ACC112 (cell line): ENCODE results near the gene ARID3B.
"Not testable (repeated sequence)": the region's sequence is repeated elsewhere in the genome, so short reads cannot be mapped to it uniquely, and the experiment has no call there.

Experiments used
- H2AFZ ChIP-seq: fragments of 200-600 bp; sonication (generic); one replicate; pipeline ENCODE4 v1.6.0; 2017; ENCODE audit warnings: antibody characterized with exemption, low read length; ENCODE audit not compliant: unreplicated experiment
- H3K27ac ChIP-seq: fragments of 200-600 bp; sonication (generic); 2 replicates; pipeline ENCODE4 v1.5.1; 2014; ENCODE audit warnings: low read depth, mild to moderate bottlenecking, antibody characterized with exemption, low read length, moderate library complexity
- H3K27me3 ChIP-seq: fragments of 200-600 bp; sonication (generic); 2 replicates; pipeline ENCODE4 v1.6.1; 2014; ENCODE audit warnings: mild to moderate bottlenecking, antibody characterized with exemption, low read length, moderate library complexity, mixed read lengths; ENCODE audit not compliant: insufficient read depth
- H3K36me3 ChIP-seq: fragments of 200-600 bp; sonication (generic); 2 replicates; pipeline ENCODE4 v1.6.1; 2016; ENCODE audit warnings: mild to moderate bottlenecking, antibody characterized with exemption, low read length, moderate library complexity, mixed read lengths; ENCODE audit not compliant: insufficient read depth
- H3K4me1 ChIP-seq: fragments of 200-600 bp; sonication (generic); one replicate; pipeline ENCODE4 v1.6.1; 2016; ENCODE audit warnings: low read length, mixed read lengths; ENCODE audit not compliant: insufficient read depth, unreplicated experiment, control insufficient read depth
- H3K4me3 ChIP-seq: fragments of 200-600 bp; sonication (generic); 2 replicates; pipeline ENCODE4 v1.5.1; 2014; ENCODE audit warnings: mild to moderate bottlenecking, low read depth, low read length
- H3K79me2 ChIP-seq: fragments of 200-600 bp; sonication (generic); one replicate; pipeline ENCODE4 v1.6.0; 2016; ENCODE audit warnings: low read length; ENCODE audit not compliant: control insufficient read depth, unreplicated experiment, insufficient read depth

The ARID3B gene

DNA sequence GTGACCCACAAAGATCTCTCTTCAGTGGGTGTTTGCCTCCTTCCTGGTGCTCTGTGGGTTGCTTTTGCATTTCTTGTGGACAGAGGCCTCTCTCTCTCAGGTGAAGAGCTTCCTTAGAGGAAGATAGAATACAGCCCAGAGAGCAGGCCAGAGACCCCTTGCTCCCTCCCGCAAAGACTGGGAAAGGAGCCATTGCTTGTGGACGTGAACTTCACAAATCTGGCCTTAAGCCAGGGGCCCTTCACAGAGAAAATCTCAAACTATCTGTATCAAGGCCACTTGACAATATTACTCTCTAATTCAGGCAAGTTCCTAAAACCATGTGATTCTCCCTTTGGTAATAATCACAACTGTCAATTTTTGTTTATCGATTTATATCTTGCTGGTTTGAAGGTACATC lies 44.2 kb downstream of the ARID3B start:
- Histone ChIP-seq H3K36me3 (no peaks in the 10 kb centered on the region; the same call in 1 of the 2 replicates), H3K27me3 (no peaks in the 10 kb centered on the region)

DNA sequence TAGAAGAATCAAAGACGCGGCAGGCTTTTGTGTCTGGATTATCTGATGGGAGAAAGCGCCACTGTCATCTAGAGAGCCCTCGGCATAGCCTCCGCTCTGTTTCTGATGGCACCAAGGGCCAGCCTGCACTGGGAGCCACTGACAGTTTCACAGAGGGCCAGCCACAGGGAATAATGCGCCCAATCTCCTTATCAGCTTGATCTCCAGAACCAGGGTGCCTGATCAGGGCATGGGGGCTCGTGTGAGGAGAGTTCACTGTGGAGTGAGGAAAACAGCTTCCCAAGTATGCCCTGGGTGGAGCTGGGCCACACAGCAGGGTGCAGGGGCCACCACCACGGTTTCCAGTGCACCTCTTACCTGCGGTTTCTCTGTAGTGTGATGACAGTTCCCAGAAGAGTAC lies 44.8 kb downstream of the ARID3B start:
- Histone ChIP-seq H3K27ac (no peak overlapping the region), H3K36me3 (no peaks in the 10 kb centered on the region; the same call in 1 of the 2 replicates), H3K4me1 (peaks cover 18% of the 10 kb centered on the region), H3K79me2 (no peaks in the 10 kb centered on the region), H2AFZ (no peak overlapping the region), H3K4me3 (no peak overlapping the region), H3K27me3 (no peaks in the 10 kb centered on the region)

More for the DNA sequence above, 44.2 kb downstream of the ARID3B start:
- no peak overlapping the region for H3K27ac ChIP-seq
- H3K4me3 ChIP-seq, result no peak overlapping the region
- no peak overlapping the region for H2AFZ ChIP-seq
- no peaks in the 10 kb centered on the region for H3K79me2 ChIP-seq
- H3K4me1 ChIP-seq, result peaks cover 18% of the 10 kb centered on the region

GRCh38 chr15:74589826-74590225 lies 48.8 kb downstream of the ARID3B start:
- Histone ChIP-seq H3K4me3 (no peak overlapping the region), H3K4me1 (peaks cover 18% of the 10 kb centered on the region), H3K79me2 (no peaks in the 10 kb centered on the region), H3K27me3 (no peaks in the 10 kb centered on the region), H2AFZ (no peak overlapping the region), H3K27ac (no peak overlapping the region), H3K36me3 (no peaks in the 10 kb centered on the region; the same call in 1 of the 2 replicates)

DNA sequence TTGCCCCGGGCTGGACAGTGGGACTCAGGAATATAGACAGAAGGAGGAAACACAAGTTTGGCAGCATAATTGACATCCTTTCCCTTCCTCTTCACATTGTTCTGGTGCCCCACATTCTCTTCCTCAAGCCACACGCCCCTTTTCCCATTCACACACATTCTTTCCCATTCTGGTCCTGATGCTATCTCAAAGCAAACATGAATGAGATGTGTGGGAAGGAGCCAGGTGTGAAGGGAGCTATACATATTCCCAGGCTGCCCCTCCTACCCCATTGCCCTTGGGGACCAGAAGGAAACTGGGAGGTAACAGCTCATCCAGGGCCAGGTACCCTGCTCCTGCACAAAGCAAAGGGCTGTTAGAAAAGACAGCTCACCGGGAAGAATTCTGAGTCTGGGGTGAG lies 51.2 kb downstream of the ARID3B start:
- no peaks in the 10 kb centered on the region for H3K36me3 ChIP-seq
- H3K4me3 ChIP-seq, result no peak overlapping the region
- H2AFZ ChIP-seq, result no peak overlapping the region
- peaks cover 18% of the 10 kb centered on the region for H3K4me1 ChIP-seq
- H3K27ac ChIP-seq, result no peak overlapping the region
- H3K27me3 ChIP-seq, result no peaks in the 10 kb centered on the region
- H3K79me2 ChIP-seq, result no peaks in the 10 kb centered on the region

GRCh38 chr15:74593122-74593521 lies 52.1 kb downstream of the ARID3B start:
- H3K27ac ChIP-seq, result no peak overlapping the region
- no peaks in the 10 kb centered on the region for H3K79me2 ChIP-seq
- H3K4me1 ChIP-seq, result peaks cover 21% of the 10 kb centered on the region
- H3K4me3 ChIP-seq, result no peak overlapping the region
- no peaks in the 10 kb centered on the region for H3K27me3 ChIP-seq
- H3K36me3 ChIP-seq, result no peaks in the 10 kb centered on the region
- H2AFZ ChIP-seq, result no peak overlapping the region

DNA sequence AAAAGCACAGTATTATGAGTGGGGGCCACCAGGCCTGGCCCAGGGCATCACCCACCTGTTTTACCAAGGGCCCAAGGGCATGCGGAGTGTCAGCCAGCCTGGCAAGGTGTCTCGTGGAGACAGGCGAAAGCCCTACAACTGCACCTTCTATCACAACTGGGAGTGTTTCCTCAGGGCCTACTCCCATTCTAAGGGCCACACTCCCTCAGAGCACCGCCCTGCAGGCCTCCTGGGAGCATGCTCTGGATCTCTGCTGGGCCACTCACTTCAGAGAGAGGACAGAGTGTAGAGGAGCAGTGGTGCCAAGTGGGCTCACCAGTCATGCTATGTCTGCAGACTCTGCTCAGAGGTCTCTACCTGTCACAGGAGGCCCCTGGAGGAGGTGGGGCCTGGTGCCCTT lies 53.4 kb downstream of the ARID3B start:
- Histone ChIP-seq H3K36me3 (no peaks in the 10 kb centered on the region), H3K27ac (no peak overlapping the region), H3K79me2 (peaks cover 5% of the 10 kb centered on the region), H2AFZ (no peak overlapping the region), H3K4me1 (peaks cover 15% of the 10 kb centered on the region), H3K27me3 (no peaks in the 10 kb centered on the region), H3K4me3 (no peak overlapping the region)

DNA sequence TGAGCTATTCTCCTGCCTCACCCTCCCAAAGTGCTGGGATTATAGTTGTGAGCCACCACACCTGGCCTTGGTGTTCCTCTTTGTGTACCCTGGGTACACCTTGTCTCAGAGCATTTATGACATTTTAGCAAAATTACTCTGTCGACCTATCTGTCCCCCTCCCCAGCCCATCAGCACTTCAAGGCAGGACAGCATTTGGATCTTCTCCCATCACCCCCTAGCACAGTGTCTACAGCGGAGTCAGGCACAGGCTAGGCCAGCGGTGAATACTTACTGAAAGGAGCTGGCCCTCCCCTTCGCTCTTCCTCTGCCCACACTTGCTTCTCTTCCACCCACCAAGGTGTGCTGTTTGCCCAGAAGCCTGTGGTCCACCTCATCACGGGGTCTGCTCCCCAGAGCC lies 54.3 kb downstream of the ARID3B start:
- Histone ChIP-seq H3K27me3 (no peaks in the 10 kb centered on the region), H3K27ac (no peak overlapping the region), H3K79me2 (peaks cover 8% of the 10 kb centered on the region), H3K4me3 (no peak overlapping the region), H3K4me1 (peaks cover 8% of the 10 kb centered on the region), H3K36me3 (no peaks in the 10 kb centered on the region), H2AFZ (no peak overlapping the region)

GRCh38 chr15:74596736-74597135 lies 55.7 kb downstream of the ARID3B start:
- not testable (repeated sequence) for H3K27ac ChIP-seq, H3K4me1 ChIP-seq

GRCh38 chr15:74597146-74597705 lies 56.2 kb downstream of the ARID3B start:
- H2AFZ ChIP-seq, H3K36me3 ChIP-seq, H3K27me3 ChIP-seq, H3K4me1 ChIP-seq, H3K79me2 ChIP-seq, H3K27ac ChIP-seq, H3K4me3 ChIP-seq: not testable (repeated sequence)

More at GRCh38 chr15:74596736-74597135, 55.7 kb downstream of the ARID3B start:
- not testable (repeated sequence) for H3K36me3 ChIP-seq, H2AFZ ChIP-seq, H3K4me3 ChIP-seq, H3K27me3 ChIP-seq, H3K79me2 ChIP-seq

DNA sequence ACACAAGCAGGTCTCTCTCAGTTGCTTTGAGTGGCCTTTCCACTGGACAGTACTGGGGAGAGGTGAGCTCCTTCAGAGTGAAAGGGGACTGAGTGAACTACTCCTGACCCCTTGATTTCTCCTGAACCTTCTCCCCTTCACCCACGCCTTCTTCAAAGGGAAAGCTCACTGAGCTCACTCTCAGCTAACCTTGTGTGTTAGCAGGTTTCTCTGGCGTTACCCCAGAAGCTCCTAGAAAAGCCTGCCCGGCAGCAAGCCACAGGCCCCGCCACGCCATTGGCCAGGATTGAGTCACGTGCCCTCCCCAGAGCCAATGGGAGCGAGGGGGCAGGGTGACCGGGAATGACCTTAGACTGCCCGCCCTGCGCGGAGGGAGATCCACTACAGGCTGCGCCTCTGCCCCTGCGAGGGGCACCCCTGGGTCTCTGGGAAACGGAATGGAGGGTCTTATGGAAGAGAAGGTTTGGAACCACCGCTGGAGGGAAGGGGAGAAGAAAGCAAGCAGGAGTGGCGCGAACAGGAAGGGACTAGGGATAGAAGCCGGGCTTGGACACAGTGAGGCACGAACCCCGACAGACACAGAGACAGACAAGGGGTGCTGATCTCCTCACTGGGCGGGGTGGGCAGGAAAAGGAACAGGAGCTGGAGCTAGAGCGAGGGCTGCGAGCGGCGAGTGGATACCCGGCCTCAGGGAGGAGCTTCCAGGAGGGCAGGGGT lies 57.3 kb downstream of the ARID3B start:
- H3K79me2 ChIP-seq, result peaks cover 8% of the 10 kb centered on the region
- H3K4me1 ChIP-seq, result peaks cover 8% of the 10 kb centered on the region
- H3K27me3 ChIP-seq, result no peaks in the 10 kb centered on the region
- peak overlapping the region; percentile 89 for H3K4me3 ChIP-seq
- peak overlapping the region; percentile 38; the same call in 1 of the 2 replicates for H3K27ac ChIP-seq
- H3K36me3 ChIP-seq, result no peaks in the 10 kb centered on the region
- H2AFZ ChIP-seq, result peak overlapping the region; percentile 84

DNA sequence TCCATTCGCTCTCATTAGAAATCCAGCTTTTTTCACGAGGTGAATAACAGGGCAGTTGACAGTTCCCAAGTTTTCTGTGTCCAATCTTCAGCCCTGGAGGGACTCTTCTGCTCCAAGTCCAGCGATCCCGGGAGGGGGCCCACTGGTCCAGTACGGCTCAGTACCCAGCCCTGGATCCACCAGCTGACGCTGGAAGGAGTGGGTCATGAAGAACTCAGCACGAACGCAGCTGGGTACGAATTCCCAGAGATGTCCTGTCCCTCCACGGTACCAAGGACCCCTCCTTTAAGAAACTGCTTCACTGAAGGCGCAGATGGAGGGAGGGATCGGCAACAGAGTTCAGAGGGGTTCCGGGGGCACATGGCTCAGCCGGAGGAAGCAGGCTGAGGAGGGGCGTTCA lies 58.1 kb downstream of the ARID3B start:
- no peaks in the 10 kb centered on the region for H3K27me3 ChIP-seq
- H3K27ac ChIP-seq, result no peak overlapping the region
- peaks cover 8% of the 10 kb centered on the region for H3K79me2 ChIP-seq
- H3K4me3 ChIP-seq, result peak overlapping the region; percentile 89
- no peaks in the 10 kb centered on the region for H3K36me3 ChIP-seq
- H2AFZ ChIP-seq, result no peak overlapping the region
- H3K4me1 ChIP-seq, result peaks cover 8% of the 10 kb centered on the region
